GM18498 (cell line): ENCODE measurements around the gene ARSH.
"Not testable (repeated sequence)": the region's sequence is repeated elsewhere in the genome, so short reads cannot be mapped to it uniquely, and the experiment has no call there.

Experiments used
- ATAC-seq: cut with Tn5 transposase; IDR thresholded peaks from one replicate; pipeline ENCODE4 v1.9.1; 2021; ENCODE audit warnings: mild to moderate bottlenecking, moderate library complexity; ENCODE audit not compliant: unreplicated experiment

Gene ARSH

GRCh38 chrX:3029129-3029528 is 22.8 kb downstream of the ARSH start:
- ATAC-seq: no peak

DNA sequence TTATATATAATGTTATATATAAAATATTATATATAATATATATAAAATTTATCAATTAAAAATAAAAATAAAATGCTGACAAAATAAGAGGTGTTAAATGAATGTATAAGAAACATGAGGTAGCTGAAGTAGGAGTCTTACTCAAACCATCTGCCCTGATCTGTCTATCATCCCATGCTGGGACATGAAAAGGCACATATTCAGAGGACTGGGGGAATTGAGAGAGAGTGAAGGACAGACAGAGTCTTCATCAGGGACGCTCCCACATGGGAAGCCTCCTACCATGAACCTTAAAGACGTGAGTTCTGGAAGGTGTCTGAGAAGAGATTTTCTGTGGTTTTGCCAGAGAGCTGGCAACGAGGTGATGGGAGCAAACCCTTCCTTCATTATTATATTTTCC is 30.9 kb downstream of the ARSH start:
- ATAC-seq: no peak

GRCh38 chrX:3044196-3044595 is 37.9 kb downstream of the ARSH start:
- no peak for ATAC-seq

DNA sequence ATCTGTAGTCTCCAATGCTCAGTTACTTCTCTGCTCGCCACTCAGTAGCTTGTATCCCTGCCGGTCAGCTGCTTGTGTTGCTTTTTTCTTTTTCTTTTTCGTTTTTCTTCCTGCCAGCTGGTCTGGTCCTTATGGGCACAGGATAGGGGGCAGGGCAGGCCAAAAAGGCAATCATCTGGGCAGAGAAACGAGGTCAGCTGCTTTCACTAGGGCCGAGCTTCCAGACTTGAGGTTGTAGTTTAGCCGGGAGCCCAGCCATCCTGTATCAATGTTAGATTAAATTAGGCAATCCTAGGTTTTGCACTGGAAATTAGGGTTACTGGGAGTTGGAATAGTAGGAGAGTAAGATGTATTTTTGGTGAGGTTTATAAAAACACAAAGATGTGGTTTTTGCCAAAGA is 38.3 kb downstream of the ARSH start:
- ATAC-seq: no peak

GRCh38 chrX:3046253-3047240 is 40.2 kb downstream of the ARSH start:
- no peak for ATAC-seq

GRCh38 chrX:3050523-3051175 is 44.3 kb downstream of the ARSH start:
- not testable (repeated sequence) for ATAC-seq

DNA sequence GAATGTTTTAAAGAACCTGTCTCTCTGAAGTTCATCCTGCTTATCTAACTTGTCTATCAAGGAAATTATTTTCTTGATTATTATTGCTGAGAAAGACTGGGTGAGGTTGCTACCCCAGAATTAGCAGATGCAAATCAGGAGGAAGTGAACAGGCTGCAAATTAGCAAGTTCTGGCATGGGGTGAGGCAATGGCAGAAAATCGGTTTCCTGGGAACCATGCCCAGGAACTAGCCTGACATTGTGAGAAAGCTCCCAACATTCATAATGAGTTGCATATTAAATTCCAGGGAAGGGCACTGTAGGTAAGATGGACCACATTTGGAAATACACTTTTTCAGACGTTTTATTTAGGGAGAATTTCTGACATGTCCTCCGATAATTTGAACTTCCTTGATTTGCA is 46.5 kb downstream of the ARSH start:
- ATAC-seq: no peak

- ATAC-seq: no peak
Measured at GRCh38 chrX:3066555-3066954, 60.2 kb downstream of the ARSH start.

GRCh38 chrX:3075959-3076358 is 69.6 kb downstream of the ARSH start:
- no peak for ATAC-seq

DNA sequence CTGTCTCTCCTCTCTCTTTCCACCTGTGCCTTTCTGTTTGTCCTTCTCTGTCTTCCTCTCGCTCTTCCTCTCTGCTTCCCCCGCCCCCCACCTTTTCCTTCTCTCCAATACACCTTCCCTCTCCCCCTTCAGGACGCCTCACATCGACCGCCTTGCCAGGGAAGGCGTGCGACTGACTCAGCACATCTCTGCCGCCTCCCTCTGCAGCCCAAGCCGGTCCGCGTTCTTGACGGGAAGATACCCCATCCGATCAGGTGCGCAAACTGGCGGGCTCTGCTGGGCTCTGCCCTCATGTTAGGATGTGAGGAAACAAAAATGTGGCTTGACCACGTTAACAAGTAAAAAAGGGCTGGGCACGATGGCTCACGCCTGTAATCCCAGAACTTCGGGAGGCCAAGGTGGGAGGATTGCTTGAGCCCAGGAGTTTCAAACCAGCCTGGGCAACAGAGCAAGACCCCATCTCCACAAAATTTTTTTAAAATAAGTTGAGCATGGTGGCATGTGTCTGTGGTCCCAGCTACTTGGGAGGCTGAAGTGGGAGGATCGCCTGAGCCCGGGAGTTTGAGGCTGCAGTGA is 70.2 kb downstream of the ARSH start:
- ATAC-seq: no peak
